Endothelial cell (in vitro differentiated cells): ENCODE measurements around the gene RAD51B. TPM values are rescaled to one million over a fixed set of nuclear protein-coding genes. Genes with fewer than 3 reads are reported as not detected.

Source experiments
- DNase-seq: peaks from one replicate; pipeline ENCODE4 v3.0.0; 2021; ENCODE audit warnings: low spot score
- H3K27ac Mint-ChIP-seq: one replicate; pipeline ENCODE4 v1.8.0; 2021; ENCODE audit warnings: mixed read lengths, inconsistent platforms; ENCODE audit not compliant: unreplicated experiment
- H3K27me3 Mint-ChIP-seq: one replicate; pipeline ENCODE4 v1.8.0; 2021; ENCODE audit warnings: mild to moderate bottlenecking, moderate library complexity, mixed read lengths, inconsistent platforms; ENCODE audit not compliant: unreplicated experiment
- H3K36me3 Mint-ChIP-seq: one replicate; pipeline ENCODE4 v1.8.0; 2021; ENCODE audit warnings: mild to moderate bottlenecking, low read depth, mixed read lengths, inconsistent platforms; ENCODE audit not compliant: unreplicated experiment
- H3K4me1 Mint-ChIP-seq: one replicate; pipeline ENCODE4 v1.8.0; 2021; ENCODE audit warnings: mild to moderate bottlenecking, mixed read lengths, inconsistent platforms; ENCODE audit not compliant: unreplicated experiment
- H3K4me3 Mint-ChIP-seq: one replicate; pipeline ENCODE4 v1.8.0; 2021; ENCODE audit warnings: mild to moderate bottlenecking, mixed read lengths, inconsistent platforms; ENCODE audit not compliant: unreplicated experiment
- H3K9me3 Mint-ChIP-seq: one replicate; pipeline ENCODE4 v1.8.0; 2021; ENCODE audit warnings: mixed read lengths, inconsistent platforms; ENCODE audit not compliant: unreplicated experiment
- total RNA-seq: library from RNA; stranded (reverse); fragmentation: NEBNext Ultra II Directional; extraction: Animal tissue kit (Norgen Biotek cat#: 25700); gene quantifications from one replicate; pipeline ENCODE4 v1.2.1, GENCODE V29; 2021; ENCODE audit not compliant: unreplicated experiment
- TF ChIP-seq, protein P1 (sequence below): fragments of 200-600 bp; sonication (generic); IDR thresholded peaks from one replicate; pipeline ENCODE4 v1.5.0; 2021; ENCODE audit warnings: antibody characterized with exemption; ENCODE audit not compliant: unreplicated experiment

Gene RAD51B
- total RNA-seq, 1 donor from 2014 or later, result 23.5 TPM

DNA sequence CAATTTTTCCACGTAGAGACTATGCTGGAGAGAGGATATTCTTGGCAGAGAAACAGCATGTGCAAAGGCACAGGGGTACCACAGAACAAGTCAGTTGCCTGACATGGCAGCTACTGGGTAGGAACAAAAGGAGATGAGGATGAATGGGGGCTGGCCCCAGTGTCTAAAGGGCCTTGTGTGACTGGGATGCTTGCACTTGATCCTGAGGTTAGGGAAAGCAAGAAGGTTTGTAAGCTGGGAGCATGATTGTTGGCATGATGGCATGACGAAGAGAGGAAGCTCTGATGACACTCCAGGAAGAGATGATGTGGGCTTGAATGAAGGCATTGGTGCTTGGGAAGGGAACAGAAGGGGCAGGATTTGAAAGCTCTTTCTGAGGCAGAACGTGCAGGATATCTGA is 834.2 kb downstream of the RAD51B start:
- Mint-ChIP-seq H3K4me3 (peak overlapping the region; percentile 53), H3K9me3 (no peaks in the 10 kb centered on the region), H3K27me3 (peaks cover 11% of the 10 kb centered on the region), H3K4me1 (peaks cover 12% of the 10 kb centered on the region), H3K27ac (peak overlapping the region; percentile 27), H3K36me3 (peaks cover 9% of the 10 kb centered on the region)
- TF ChIP-seq, protein P1, sequence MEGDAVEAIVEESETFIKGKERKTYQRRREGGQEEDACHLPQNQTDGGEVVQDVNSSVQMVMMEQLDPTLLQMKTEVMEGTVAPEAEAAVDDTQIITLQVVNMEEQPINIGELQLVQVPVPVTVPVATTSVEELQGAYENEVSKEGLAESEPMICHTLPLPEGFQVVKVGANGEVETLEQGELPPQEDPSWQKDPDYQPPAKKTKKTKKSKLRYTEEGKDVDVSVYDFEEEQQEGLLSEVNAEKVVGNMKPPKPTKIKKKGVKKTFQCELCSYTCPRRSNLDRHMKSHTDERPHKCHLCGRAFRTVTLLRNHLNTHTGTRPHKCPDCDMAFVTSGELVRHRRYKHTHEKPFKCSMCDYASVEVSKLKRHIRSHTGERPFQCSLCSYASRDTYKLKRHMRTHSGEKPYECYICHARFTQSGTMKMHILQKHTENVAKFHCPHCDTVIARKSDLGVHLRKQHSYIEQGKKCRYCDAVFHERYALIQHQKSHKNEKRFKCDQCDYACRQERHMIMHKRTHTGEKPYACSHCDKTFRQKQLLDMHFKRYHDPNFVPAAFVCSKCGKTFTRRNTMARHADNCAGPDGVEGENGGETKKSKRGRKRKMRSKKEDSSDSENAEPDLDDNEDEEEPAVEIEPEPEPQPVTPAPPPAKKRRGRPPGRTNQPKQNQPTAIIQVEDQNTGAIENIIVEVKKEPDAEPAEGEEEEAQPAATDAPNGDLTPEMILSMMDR, result no peak
- DNase-seq, result no peak

DNA sequence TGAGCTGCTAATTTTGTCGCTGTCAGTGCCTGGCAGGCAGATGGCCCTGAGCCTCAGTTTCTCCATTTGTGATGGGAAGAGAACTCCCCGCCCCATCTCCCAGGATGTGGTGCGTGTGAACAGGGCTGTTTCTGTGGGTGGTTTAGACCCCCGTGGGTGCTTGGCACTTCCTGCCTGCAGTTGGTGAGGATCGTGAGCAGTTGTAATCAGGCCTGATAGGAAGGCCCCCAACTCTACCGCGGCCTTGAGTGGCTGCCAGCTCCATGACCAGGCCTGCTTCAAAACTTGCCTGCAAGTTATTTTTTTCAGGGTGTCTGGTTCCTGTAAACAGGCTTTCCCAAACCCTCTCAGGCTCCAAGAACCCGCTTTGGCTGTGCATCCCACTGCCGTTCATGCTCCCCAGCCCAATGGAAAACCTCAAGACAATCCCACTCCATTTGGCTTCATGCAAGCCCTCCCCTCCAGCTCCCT is 834.9 kb downstream of the RAD51B start:
- TF ChIP-seq, protein P1, result no peak
- Mint-ChIP-seq H3K9me3 (no peaks in the 10 kb centered on the region), H3K27ac (no peak overlapping the region), H3K4me1 (peaks cover 17% of the 10 kb centered on the region), H3K36me3 (peaks cover 9% of the 10 kb centered on the region), H3K4me3 (no peak overlapping the region), H3K27me3 (peaks cover 9% of the 10 kb centered on the region)
- no peak for DNase-seq

DNA sequence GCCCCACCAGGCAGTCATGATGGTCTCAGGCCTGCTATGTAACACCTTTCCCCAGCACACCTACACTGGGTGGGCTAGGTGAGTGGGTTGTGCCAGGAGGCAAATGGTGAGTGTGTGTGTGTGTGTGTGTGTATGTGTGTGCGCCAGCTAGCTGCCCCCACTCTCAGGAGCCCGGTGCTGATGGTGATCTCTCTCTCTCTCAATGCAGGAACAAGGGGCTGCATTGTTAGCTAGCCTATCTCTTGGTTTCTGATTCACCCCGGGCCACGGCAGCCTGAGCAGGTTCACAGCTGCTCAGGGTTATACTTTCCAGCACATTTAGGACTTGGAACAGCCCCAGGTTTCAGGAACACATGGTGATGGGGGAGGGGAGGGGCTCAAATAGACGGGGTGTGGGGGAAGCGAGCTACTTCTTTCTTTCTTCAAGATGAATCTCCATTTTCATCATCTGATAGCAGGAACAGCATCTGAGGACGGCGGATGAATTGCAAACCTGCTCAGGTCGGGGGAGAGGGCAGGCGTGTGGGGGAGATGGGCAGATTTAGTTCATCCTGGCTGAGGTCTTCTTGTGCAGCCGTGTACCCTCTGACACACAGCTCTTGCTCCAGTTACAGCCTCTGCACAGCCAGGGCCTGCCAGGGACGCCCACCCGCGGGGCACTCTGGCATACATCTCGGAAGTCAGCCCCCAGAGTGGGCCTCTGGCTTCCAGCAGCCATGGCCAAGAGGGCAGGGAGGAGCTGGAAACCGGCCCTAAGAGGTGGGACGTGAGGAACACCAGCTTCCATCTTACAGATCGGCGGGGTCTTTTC is 835.6 kb downstream of the RAD51B start:
- Mint-ChIP-seq H3K27me3 (peaks cover 9% of the 10 kb centered on the region), H3K4me3 (no peak overlapping the region), H3K36me3 (peaks cover 9% of the 10 kb centered on the region), H3K4me1 (peaks cover 17% of the 10 kb centered on the region), H3K9me3 (no peaks in the 10 kb centered on the region), H3K27ac (no peak overlapping the region)
- no peak for DNase-seq
- TF ChIP-seq, protein P1, result no peak

DNA sequence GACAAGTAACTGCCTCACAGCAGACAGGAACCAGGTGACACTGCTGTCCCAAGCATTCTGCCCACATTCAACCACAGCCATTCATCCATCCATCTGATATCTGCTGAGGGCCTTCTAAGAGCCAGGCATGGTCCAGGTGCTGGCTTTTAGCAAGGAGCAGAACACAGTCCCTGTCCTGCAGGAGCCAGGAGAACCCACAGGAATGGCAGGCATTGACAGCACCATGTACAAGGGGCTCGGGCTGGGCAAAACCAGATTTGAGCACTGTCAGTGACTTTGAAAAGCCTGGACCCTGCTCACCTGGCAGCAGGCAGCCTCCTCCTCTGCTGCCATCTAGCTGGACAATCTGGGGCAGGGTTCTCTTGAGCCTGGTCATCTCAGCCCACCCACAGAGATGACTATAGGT is 836.3 kb downstream of the RAD51B start:
- no peaks in the 10 kb centered on the region for H3K9me3 Mint-ChIP-seq
- peaks cover 10% of the 10 kb centered on the region for H3K27me3 Mint-ChIP-seq
- DNase-seq, result no peak
- no peak overlapping the region for H3K27ac Mint-ChIP-seq
- H3K4me1 Mint-ChIP-seq, result peaks cover 17% of the 10 kb centered on the region
- H3K4me3 Mint-ChIP-seq, result no peak overlapping the region
- TF ChIP-seq, protein P1, result no peak
- peaks cover 9% of the 10 kb centered on the region for H3K36me3 Mint-ChIP-seq

DNA sequence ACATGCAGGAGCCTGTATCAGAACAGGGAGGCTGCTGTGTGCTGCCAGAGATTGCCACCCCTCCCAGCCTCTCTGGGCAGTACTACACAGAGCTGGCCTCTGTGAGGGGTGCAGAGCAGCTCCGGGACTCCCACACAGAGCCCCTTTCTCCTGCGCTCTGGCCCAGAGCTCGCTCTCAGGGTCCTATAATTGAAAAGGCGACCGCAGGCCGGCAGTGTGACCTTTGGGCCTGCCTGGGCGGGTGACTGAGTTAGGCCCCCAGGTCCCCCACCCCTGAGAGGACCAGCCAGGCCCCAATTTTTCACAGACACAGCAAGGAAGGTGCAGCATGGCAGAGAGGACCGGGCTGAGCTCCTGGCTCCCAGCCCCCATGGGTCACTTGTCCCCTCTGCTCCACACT is 836.9 kb downstream of the RAD51B start:
- no peak for DNase-seq
- no peaks in the 10 kb centered on the region for H3K9me3 Mint-ChIP-seq
- peaks cover 9% of the 10 kb centered on the region for H3K36me3 Mint-ChIP-seq
- H3K27ac Mint-ChIP-seq, result no peak overlapping the region
- TF ChIP-seq, protein P1, result no peak
- H3K27me3 Mint-ChIP-seq, result peaks cover 12% of the 10 kb centered on the region
- H3K4me3 Mint-ChIP-seq, result no peak overlapping the region
- peaks cover 17% of the 10 kb centered on the region for H3K4me1 Mint-ChIP-seq
